ENCODE measurements around the gene FANCB.

DNA sequence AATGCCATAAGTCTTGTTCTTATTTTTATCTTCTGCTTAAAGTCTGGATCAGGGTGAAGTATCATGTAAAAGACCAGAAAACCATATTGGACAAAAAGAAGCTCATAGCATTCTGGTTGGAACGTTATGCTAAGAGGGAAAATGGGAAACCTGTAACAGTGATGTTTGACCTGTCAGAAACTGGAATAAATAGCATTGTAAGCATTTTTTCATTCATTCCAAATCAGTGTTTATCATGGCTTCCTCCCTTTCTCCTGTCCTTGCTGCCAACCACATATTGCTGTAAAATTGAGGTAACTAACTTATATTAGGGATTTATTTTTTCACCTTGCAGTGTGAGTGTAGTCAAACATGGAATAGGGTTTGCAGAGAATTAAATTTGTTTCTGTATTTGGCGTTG lies 24.2 kb upstream of the FANCB start:
- TF ChIP-seq, protein P1, sequence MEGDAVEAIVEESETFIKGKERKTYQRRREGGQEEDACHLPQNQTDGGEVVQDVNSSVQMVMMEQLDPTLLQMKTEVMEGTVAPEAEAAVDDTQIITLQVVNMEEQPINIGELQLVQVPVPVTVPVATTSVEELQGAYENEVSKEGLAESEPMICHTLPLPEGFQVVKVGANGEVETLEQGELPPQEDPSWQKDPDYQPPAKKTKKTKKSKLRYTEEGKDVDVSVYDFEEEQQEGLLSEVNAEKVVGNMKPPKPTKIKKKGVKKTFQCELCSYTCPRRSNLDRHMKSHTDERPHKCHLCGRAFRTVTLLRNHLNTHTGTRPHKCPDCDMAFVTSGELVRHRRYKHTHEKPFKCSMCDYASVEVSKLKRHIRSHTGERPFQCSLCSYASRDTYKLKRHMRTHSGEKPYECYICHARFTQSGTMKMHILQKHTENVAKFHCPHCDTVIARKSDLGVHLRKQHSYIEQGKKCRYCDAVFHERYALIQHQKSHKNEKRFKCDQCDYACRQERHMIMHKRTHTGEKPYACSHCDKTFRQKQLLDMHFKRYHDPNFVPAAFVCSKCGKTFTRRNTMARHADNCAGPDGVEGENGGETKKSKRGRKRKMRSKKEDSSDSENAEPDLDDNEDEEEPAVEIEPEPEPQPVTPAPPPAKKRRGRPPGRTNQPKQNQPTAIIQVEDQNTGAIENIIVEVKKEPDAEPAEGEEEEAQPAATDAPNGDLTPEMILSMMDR (IDR thresholded peaks at IDR 0.05), result no peak
- TF ChIP-seq POLR2A (IDR thresholded peaks at IDR 0.05) (no peak), EP300 (IDR thresholded peaks at IDR 0.05) (no peak)

Data from ovary (tissue), 3 donors.